ENCODE results near the gene COL19A1.
"Not testable (repeated sequence)": the region's sequence is repeated elsewhere in the genome, so short reads cannot be mapped to it uniquely, and the experiment has no call there.

The COL19A1 gene

GRCh38 chr6:69973138-69973537 lies 106.8 kb downstream of the COL19A1 start:
- DNase-seq = no peak

DNA sequence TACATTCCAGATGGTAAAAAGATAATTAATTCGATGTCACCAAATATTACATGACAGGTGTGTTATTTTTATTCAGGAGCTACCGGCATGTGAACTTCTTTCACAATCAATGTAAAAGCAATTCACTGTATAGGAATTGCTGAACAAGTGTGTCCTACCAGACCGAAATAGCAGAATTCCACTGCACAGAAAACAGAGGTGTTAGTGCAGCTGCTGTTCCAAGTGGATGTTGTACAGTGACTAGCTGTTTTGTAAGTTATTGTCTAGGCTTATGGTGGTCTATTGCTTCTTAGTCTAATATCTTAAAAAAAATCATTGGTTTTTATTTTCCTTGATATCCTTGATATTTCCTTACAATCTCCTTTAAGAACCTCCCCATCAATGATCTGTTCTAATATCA lies 107.4 kb downstream of the COL19A1 start:
- no peak for DNase-seq

- no peak for DNase-seq
Measured at GRCh38 chr6:69974193-69974592, 107.8 kb downstream of the COL19A1 start.

DNA sequence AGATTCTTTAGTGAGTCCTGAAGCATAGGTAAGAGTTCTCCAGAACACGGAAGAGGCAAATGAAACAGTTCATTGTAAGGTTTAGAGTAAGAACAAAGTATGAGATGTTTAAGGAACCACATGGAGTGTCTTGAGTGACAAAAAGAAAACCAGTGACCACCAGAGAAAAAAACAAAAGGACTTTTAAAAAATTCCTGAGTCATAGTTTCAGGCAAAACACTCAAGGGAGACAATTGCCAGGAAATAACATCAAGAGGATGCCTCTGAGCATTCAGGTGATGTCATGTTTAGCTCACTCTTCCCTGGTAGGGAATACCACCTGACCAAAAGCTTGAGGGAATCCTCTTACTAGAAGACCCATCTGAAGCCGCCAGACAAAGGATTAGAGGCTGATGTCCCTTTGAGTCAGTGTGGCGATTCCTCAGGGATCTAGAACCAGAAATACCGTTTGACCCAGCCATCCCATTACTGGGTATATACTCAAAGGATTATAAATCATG lies 110.3 kb downstream of the COL19A1 start:
- DNase-seq = no peak

- no peak for DNase-seq
Measured at GRCh38 chr6:69980624-69981023, 114.3 kb downstream of the COL19A1 start.

DNA sequence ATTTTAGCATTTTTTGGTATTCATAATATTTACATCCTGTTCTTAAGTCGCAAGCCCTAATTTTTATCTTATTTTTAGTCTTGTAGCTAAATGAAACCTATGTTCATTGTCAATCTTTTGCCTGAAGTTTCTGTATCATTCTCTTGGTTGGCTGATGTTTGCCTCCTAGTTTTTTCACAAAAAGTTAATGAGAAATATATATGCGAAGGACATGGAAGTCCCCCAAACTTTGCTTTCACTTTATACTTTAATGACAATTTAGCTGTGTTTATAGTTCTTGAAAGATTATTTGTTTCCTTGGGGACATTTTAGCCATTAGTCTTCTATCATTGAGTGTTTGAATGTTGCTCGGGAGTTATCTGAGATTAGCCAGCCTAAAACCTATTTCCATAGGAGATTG lies 118.2 kb downstream of the COL19A1 start:
- no peak for DNase-seq

DNA sequence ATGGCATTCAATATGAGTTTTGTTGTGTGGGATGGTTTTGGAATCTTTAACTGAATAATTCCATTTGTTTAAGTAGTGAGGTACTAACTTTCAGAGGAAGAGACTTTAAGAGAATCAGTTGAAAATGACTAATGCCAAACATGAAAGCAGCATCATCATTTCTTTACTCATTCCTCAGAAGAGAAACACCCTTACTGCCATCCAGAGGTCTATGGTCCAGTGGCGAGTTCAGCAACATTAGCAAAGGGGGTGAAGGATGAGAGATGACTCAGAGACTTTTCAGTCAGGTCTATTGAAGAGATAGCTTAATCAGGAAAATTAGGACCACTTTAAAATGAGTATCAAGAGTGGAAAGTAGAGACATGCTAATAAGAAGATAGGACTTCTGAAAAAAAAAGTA lies 118.8 kb downstream of the COL19A1 start:
- no peak for DNase-seq

DNA sequence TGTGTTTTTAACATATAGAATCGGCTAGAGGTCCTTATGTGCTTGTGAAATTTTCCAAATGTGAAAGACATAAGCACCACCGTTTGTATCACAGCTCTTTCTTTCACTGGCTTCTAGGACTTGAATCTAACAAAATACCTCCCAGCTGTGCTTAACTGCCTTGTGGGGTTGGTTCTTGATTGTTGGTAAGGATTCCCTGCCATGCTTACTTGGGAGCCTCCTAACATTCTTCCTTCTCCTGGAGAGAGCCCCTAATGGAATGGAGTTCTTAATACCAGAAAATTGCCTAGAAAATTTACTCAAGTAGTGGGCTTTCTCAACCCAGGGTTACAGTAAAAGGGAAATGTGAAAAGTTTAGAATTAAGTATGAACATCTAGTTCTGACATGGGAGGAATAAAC lies 121.2 kb downstream of the COL19A1 start:
- DNase-seq = no peak

DNA sequence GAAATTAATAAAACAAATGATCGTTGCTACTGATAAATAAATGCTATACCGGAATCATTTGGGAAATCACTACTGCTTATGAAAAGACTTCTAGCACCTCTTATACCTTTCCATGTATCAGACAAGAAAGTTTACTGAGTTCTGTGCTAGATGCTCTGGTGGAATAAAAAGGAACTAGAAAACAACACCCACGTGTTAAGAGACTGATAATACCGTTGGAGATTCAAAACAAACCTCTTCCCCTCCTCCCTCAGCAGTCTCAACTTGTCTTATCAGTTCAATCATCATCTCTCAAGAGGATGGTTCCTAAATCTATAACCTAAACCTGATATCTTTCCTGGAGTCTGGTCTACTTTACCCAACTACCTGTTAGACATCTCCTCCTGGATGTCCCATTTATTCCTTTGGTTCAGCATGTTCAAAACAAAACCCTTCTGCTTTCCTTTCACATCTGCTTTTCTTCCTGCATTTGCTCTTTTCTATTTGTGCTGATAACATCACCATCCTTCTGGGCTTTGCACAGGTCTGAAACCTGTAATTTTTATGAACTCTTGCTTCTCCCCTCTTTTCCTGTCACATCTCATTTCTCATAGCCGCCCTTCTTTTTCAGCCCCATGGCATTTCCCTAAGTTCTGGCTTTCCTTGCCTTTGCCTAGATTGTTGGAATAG lies 122.2 kb downstream of the COL19A1 start:
- no peak for DNase-seq

- DNase-seq = no peak
Measured at GRCh38 chr6:69994251-69994650, 127.9 kb downstream of the COL19A1 start.

GRCh38 chr6:70008189-70008588 lies 141.8 kb downstream of the COL19A1 start:
- DNase-seq = no peak

DNA sequence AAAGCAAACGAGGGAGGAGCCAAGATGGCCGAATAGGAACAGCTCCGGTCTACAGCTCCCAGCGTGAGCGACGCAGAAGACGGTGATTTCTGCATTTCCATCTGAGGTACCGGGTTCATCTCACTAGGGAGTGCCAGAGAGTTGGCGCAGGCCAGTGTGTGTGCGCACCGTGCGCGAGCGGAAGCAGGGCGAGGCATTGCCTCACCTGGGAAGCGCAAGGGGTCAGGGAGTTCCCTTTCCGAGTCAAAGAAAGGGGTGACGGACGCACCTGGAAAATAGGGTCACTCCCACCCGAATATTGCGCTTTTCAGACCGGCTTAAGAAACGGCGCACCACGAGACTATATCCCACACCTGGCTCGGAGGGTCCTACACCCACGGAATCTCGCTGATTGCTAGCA lies 144.0 kb downstream of the COL19A1 start:
- not testable (repeated sequence) for DNase-seq

GRCh38 chr6:70023201-70023600 lies 156.8 kb downstream of the COL19A1 start:
- not testable (repeated sequence) for DNase-seq

DNA sequence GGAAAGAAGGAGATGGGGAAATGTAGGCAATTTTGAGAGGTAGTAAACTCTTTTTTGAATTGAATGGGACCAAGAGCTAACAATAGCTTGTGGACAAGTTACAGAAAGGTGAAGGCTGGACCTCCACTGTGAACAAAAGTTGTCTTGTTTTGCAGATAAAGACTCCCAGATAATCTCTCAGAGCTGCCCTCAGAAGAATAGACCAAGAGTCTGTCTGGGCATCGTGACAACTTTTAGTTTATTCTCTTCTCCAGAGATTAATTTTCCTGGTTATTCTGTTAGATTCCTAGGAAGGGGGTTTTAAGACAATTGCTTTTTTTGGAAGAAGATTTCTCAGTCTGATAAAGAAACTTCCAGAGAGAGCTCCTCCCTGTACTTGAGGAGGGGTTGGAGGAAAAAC lies 161.9 kb downstream of the COL19A1 start:
- no peak for DNase-seq

DNA sequence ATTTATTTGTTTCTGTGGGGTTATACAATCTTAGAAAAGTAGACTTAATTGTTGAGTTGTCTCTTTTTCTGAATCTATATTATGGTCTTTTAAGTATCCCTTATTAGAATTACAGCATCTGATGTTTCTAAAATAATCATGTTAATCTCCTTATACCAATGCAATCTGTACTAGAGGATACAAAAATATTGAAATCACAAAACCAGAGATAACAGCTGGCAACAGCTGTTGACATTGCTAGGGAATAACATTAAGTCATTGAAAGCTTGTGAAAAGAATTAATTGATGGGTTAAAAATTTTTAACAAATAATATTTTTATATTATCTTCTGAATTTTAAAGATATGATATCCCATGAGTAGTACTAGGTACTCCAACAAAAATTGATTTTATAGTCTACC lies 162.6 kb downstream of the COL19A1 start:
- DNase-seq = no peak

- DNase-seq = no peak
Measured at GRCh38 chr6:70033781-70034180, 167.4 kb downstream of the COL19A1 start.

GRCh38 chr6:70037445-70037844 lies 171.1 kb downstream of the COL19A1 start:
- no peak for DNase-seq

DNA sequence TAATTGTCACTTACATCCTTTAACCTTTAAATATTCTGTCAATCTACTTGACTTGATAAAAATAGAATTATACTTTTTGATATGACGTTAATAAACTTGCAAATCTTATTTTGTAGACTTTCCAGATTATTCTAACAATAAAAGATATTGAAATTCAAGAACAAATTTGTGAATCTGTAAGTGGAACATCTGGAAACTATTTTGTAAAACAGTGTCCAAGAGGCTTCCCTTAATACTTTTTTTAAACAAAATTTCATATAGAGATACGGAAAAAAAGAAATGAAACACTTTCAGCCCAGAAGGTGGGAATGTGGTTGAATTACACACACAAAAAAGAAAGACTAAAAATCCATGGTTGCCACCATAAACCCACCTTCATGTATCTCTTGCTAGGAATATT lies 174.4 kb downstream of the COL19A1 start:
- no peak for DNase-seq

DNA sequence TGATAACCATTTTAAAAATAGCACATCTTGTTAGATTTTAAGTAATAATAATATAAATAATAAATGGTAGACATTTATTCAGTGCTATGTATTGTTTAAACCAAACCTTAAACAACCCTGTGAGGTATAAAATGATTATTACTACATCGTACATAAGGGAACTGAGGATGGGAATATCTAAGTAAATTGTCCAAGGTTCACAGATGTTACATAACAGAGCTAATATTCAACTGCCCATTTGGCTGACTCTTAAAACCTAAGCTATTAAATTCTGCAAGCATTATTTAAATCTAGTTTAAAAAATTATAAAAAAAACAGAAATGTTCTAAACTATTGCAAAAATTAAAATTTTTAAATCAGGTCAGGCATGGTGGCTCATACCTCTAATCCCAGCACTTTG lies 175.1 kb downstream of the COL19A1 start:
- no peak for DNase-seq

GRCh38 chr6:70045413-70045812 lies 179.1 kb downstream of the COL19A1 start:
- DNase-seq = no peak

DNA sequence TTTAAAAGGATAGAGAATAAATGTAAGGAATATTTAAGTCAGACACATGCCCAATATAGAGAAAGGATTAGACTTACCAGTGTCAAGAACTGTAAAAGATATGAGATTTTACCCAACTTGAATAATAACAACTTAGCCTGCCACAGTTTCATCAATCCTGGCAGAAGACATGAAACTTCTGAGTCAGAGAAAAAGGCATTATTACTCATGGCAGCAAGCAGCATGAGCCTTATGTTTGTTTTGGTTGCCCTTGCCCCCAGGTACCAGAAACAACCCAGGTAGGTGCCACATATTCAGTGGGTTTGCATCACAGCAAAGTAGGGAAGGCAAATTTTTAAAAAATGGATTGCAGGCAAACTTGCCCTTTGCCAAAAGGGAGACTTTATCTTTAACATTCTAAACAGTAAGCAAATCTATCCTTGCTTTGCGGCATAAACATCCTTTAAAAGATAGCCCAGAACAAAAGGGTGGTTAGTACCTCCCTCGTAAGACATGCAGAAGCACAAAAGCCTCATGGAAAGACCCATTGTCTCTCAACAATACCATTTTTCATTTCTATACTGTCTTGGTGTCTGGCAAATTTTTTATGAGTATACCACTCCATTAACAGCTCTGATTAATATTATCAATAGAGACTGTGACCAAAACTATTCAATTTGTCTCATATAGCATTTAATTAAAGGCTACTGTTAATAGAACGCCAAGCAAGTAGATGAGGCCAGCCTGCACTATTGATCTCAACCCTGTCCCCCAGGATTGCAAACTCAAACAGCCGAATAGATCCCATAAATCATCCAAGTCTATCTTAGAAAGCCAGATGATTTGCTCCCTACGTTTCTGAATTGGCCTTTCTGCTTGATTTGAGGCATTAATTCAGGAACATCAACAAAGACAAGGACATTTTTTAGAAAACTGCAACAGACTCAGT lies 185.1 kb downstream of the COL19A1 start:
- no peak for DNase-seq

DNA sequence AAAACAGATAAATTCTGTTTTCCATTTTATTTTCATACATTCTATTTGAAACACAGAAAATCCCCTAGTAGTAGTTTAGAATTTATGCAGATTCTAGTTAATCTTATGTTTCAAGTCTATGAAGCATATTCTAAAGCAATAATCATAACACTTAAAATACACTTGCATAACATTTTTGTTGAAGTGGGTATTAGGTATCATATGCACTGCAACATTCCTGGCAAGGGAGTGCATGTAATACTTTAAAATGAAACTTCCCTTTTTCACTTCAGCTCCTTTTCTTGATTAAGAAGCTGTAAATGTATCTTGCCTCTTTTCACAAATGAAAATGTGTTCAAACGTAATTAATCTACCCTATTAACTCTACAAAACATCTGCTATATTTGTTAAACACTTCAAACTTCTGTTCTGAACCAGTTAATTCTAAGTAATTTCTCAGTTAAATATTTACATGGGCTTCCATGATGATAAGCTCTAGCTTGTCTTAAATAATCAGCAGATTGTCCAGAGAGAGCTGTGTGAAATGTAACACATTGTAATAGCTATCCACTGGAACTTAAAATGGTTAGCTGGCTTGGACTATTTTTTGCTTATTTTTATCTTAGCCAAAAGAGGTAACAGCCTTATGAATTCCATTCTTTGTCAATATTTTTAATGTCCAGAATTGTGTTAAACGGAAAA lies 192.8 kb downstream of the COL19A1 start:
- DNase-seq = no peak

GRCh38 chr6:70060680-70061079 lies 194.3 kb downstream of the COL19A1 start:
- DNase-seq = no peak

Measured in suppressor macrophage (primary cell).